A673 (cell line): ENCODE results near the gene SHFL. TPM values are rescaled to one million over a fixed set of nuclear protein-coding genes. Genes with fewer than 3 reads are reported as not detected.

ENCODE experiments used
- Bru-seq: library from RNA; stranded (reverse); fragments of 400-500 nt; gene quantifications from one replicate; lab custom pipeline; 2021; lab: Mats Ljungman, UMichigan
- BruChase-seq, 2 experiments: library from RNA; stranded (reverse); fragments of 400-500 nt; gene quantifications; one replicate each; lab custom pipeline; 2021; lab: Mats Ljungman, UMichigan
- BruUV-seq: library from RNA; stranded (reverse); fragments of 400-500 nt; replicated peaks from 2 replicates; lab custom pipeline; 2021; lab: Mats Ljungman, UMichigan
- CTCF ChIA-PET: fragments of 300-600 bp; sonication (Branson Sonifier 250); formaldehyde crosslinking; loops from one replicate; lab custom pipeline; 2022; ENCODE audit warnings: antibody characterized with exemption; lab: Charles Lee
- POLR2A ChIA-PET: fragments of 300-600 bp; sonication (Branson Sonifier 250); formaldehyde crosslinking; loops from one replicate; lab custom pipeline; 2022; ENCODE audit warnings: antibody characterized with exemption; ENCODE audit not compliant: low non-redundant PET; lab: Charles Lee
- DNase-seq: peaks from one replicate; pipeline ENCODE4 v3.0.0-alpha.2; 2015; ENCODE audit warnings: low spot score
- H3K27ac ChIP-seq: fragments of 200-600 bp; sonication (generic); 2 replicates; pipeline ENCODE4 v1.5.1; 2016; ENCODE audit warnings: mixed run types, low read depth, mild to moderate bottlenecking, mixed read lengths, antibody characterized with exemption, low read length; ENCODE audit not compliant: poor library complexity, severe bottlenecking
- H3K27me3 ChIP-seq: fragments of 200-600 bp; sonication (generic); replicated peaks from 2 replicates; pipeline ENCODE4 v1.6.1; 2017; ENCODE audit warnings: mixed run types, low read depth, mild to moderate bottlenecking, mixed read lengths, antibody characterized with exemption, low read length; ENCODE audit not compliant: insufficient read depth, poor library complexity
- H3K36me3 ChIP-seq: fragments of 200-600 bp; sonication (generic); 2 replicates; pipeline ENCODE4 v1.6.1; 2016; ENCODE audit warnings: mixed run types, mild to moderate bottlenecking, mixed read lengths, antibody characterized with exemption, low read length; ENCODE audit not compliant: insufficient read depth, poor library complexity, severe bottlenecking
- H3K4me1 ChIP-seq: fragments of 200-600 bp; sonication (generic); 2 replicates; pipeline ENCODE4 v1.6.1; 2017; ENCODE audit warnings: mixed run types, mild to moderate bottlenecking, mixed read lengths, antibody characterized with exemption, low read length; ENCODE audit not compliant: insufficient read depth, poor library complexity, severe bottlenecking
- H3K4me3 ChIP-seq: fragments of 200-600 bp; sonication (generic); 2 replicates; pipeline ENCODE4 v1.5.1; 2016; ENCODE audit warnings: low read depth, mixed run types, mild to moderate bottlenecking, mixed read lengths, low read length; ENCODE audit not compliant: poor library complexity, severe bottlenecking
- H3K9me3 ChIP-seq: fragments of 200-600 bp; sonication (generic); 2 replicates; pipeline ENCODE4 v1.6.1; 2016; ENCODE audit warnings: mixed run types, low read depth, mild to moderate bottlenecking, mixed read lengths, antibody characterized with exemption, low read length; ENCODE audit not compliant: poor library complexity, severe bottlenecking
- EZH2 ChIP-seq: fragments of 200-600 bp; sonication (generic); IDR thresholded peaks from 2 replicates; pipeline ENCODE4 v1.6.1; 2017; ENCODE audit warnings: borderline replicate concordance, low read depth, mild to moderate bottlenecking, mixed read lengths, antibody characterized with exemption, low read length; ENCODE audit not compliant: poor library complexity, severe bottlenecking
- intact Hi-C: fragments of 100-400 bp; cut with micrococcal nuclease; formaldehyde crosslinking; loops from one replicate; pipeline ENCODE4 v1.10.0; 2022; ENCODE audit not compliant: unreplicated experiment
- long read RNA-seq: library from polyadenylated mRNA; stranded (forward); transcript quantifications from one replicate; pipeline ENCODE4 v2.0.0, GENCODE V29; 2022
- total RNA-seq: library from RNA; stranded (reverse); gene quantifications from 2 replicates; pipeline ENCODE4 v1.2.3, GENCODE V29; 2021
- TF ChIP-seq, protein P1 (sequence below): fragments of 300-800, 200-600 bp; sonication (generic); conservative IDR thresholded peaks from 2 replicates; pipeline ENCODE4 v1.5.1; 2017; ENCODE audit warnings: low read depth, mild to moderate bottlenecking, antibody characterized with exemption, low read length, moderate library complexity, mixed read lengths

Gene SHFL
- total RNA-seq (15.2 and 17.3 TPM in 2 replicates), Bru-seq, nascent RNA (percentile 43 among the genes with signal in this experiment), BruChase-seq, experiment 1, labeled RNA remaining after a 2-hour chase (percentile 52 among the genes with signal in this experiment), BruChase-seq, experiment 2, labeled RNA remaining after a 6-hour chase (percentile 59 among the genes with signal in this experiment)
- long read RNA-seq, transcript C19orf66-201 (8 exons, 2,117 nt), result major isoform, 10 of 27 reads
- long read RNA-seq, transcript C19orf66-203 (7 exons, 2,079 nt), result minor isoform, 8 of 27 reads
- long read RNA-seq, partial matches to known transcripts, result 2 of 27 reads
- long read RNA-seq, other reads (novel, unspliced or antisense), result 3 of 27 reads

DNA sequence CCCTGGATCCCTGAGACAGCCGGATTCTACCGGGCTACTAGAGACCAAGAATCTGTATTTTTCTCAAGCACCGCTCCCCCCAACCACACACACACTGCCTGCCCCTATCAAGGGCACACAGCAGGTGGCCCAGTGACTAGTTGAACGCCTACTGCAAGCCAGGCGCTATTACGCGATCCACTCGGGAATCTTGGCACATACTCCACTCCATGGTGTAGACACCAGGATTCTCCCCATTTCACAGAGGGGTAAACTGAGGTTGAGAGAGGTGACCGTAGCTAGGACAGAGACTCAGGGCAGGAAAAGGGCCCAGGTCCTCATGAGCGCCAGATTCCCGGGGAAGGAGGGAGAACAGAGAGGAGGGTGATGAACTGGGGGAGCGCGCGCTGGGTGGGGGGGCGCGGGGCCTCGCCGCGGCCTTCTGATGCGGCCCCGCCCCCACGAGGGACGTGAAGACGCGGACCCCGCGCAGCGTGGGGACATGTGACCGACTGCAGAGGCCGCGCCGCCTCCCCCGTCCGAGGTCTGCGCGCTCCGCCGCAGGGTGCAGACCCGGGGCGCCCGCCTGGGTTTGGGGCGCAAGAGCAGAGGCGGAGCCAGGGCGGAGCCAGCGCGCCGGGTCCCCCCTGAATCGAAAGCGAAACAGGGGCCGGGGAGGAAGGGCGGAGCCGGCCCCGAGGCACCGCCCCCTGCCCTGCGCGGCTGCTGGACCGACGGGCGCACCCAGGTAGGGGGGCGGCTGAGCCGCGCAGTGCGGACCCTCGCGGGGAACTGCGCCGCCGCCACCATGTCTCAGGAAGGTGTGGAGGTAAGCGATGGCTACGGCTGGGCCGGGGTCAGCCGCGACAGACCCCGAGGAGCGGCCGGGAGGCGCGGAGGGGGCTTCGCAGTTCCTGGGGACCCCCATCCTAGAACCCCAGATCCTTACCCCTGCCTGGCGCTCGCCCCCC is at the start of gene SHFL:
SHFL (plus strand) TSS at position 677 of the 950 bp plus-strand sequence; CDS start at position 788, 111 bp downstream.
- CTCF ChIA-PET, result no interaction called here
- H3K27ac ChIP-seq, result peak within 1 kb of the TSS; percentile 67

DNA sequence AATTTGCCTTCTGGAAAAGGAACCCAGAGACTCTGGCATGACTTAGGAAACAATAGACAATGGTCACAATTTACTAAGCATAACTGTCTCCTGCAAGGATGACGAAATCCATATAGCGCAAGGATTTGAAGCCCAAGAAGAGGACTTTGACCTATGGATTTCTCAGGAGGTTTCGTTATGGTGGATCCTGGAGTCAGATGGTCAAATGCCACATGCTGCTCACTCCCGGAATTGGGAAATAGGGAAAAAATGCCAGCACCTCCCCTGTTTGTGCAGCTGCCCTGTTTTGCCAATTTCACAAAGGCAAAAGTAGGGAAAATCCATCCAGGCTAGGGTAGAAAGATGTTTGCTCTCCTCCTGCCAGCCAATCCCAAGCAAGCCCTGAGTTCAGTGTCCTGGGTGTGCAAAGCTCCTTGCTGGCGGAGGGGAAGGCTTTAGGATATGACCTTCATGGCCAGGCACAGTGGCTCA is 49.5 kb upstream of the SHFL start:
- intact Hi-C loops, result no loop called here
- H3K36me3 ChIP-seq, result no peaks in the 10 kb centered on the region
- DNase-seq, result no peak
- peaks cover 6% of the 10 kb centered on the region for H3K27me3 ChIP-seq
- no peak overlapping the region for H3K4me3 ChIP-seq
- H3K4me1 ChIP-seq, result no peaks in the 10 kb centered on the region
- H3K27ac ChIP-seq, result no peak overlapping the region
- TF ChIP-seq, protein P1, sequence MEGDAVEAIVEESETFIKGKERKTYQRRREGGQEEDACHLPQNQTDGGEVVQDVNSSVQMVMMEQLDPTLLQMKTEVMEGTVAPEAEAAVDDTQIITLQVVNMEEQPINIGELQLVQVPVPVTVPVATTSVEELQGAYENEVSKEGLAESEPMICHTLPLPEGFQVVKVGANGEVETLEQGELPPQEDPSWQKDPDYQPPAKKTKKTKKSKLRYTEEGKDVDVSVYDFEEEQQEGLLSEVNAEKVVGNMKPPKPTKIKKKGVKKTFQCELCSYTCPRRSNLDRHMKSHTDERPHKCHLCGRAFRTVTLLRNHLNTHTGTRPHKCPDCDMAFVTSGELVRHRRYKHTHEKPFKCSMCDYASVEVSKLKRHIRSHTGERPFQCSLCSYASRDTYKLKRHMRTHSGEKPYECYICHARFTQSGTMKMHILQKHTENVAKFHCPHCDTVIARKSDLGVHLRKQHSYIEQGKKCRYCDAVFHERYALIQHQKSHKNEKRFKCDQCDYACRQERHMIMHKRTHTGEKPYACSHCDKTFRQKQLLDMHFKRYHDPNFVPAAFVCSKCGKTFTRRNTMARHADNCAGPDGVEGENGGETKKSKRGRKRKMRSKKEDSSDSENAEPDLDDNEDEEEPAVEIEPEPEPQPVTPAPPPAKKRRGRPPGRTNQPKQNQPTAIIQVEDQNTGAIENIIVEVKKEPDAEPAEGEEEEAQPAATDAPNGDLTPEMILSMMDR, result no peak
- TF ChIP-seq EZH2, result no peak
- BruUV-seq, result no TSS peak
- CTCF ChIA-PET, result no interaction called here
- POLR2A ChIA-PET, result no interaction called here
- no peaks in the 10 kb centered on the region for H3K9me3 ChIP-seq

More for the DNA sequence above, at the start of gene SHFL:
- H3K27me3 ChIP-seq, result no peaks in the 10 kb centered on the region
- peak; percentile 77 for DNase-seq
- intact Hi-C loops, result no loop called here
- TF ChIP-seq, protein P1, result no peak
- no peak for TF ChIP-seq EZH2
- peak within 1 kb of the TSS; percentile 91 for H3K4me3 ChIP-seq
- POLR2A ChIA-PET, result no interaction called here
- H3K9me3 ChIP-seq, result no peaks in the 10 kb centered on the region
- peaks cover 4% of the 10 kb centered on the region for H3K4me1 ChIP-seq
- H3K36me3 ChIP-seq, result no peaks in the 10 kb centered on the region
- BruUV-seq, result no TSS peak

DNA sequence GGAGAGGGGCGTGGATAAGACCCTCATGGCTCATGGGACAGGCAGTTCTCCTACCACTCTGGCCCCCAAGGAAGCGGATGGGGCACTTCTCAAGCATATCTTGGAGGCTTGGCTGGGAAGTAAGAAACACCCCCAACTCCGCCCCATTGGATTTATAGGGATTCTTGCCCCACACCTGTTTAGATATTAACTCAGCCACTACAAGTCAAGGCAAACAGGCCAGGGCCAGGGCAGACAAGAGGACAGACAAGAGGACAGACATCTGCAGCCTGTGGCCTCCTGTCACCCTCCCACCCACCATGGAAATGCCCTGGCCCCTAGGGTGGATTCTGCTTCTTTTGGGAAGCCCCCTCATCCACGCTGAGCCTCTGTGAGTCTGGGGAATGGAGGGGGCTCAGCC is 48.8 kb upstream of the SHFL start:
- CTCF ChIA-PET, result interaction anchor here (0.6 to 0.8 kb wide), 2 partner anchors 12 to 37 kb away, joined by 3 to 5 read pairs; no protein-coding TSS in a partner anchor
- intact Hi-C loops, result no loop called here
- POLR2A ChIA-PET, result no interaction called here
- DNase-seq, result no peak
- Histone ChIP-seq H3K9me3 (no peaks in the 10 kb centered on the region), H3K4me3 (no peak overlapping the region), H3K4me1 (no peaks in the 10 kb centered on the region), H3K36me3 (no peaks in the 10 kb centered on the region), H3K27ac (no peak overlapping the region), H3K27me3 (peaks cover 6% of the 10 kb centered on the region)
- no peak for TF ChIP-seq EZH2
- TF ChIP-seq, protein P1, result no peak
- no TSS peak for BruUV-seq
